ENCODE measurements around the gene CAPN14.
"Not testable (repeated sequence)": the region's sequence is repeated elsewhere in the genome, so short reads cannot be mapped to it uniquely, and the experiment has no call there.

The CAPN14 gene

GRCh38 chr2:31196622-31197021, 20.7 kb downstream of the CAPN14 start:
- no peak for DNase-seq (ENCODE audit: low read depth)

- no peak for DNase-seq (ENCODE audit: low read depth)
Observed at GRCh38 chr2:31193806-31194205, 23.5 kb downstream of the CAPN14 start.

- DNase-seq (ENCODE audit: low read depth) = no peak
Observed at GRCh38 chr2:31192851-31193392, 24.4 kb downstream of the CAPN14 start.

GRCh38 chr2:31192396-31192795, 24.9 kb downstream of the CAPN14 start:
- no peak for DNase-seq (ENCODE audit: low read depth)

GRCh38 chr2:31191931-31192330, 25.4 kb downstream of the CAPN14 start:
- DNase-seq (ENCODE audit: low read depth) = no peak

GRCh38 chr2:31190188-31190587, 27.1 kb downstream of the CAPN14 start:
- DNase-seq (ENCODE audit: low read depth) = no peak

GRCh38 chr2:31189141-31189540, 28.2 kb downstream of the CAPN14 start:
- no peak for DNase-seq (ENCODE audit: low read depth)

- DNase-seq (ENCODE audit: low read depth) = no peak
Observed at GRCh38 chr2:31188131-31188530, 29.2 kb downstream of the CAPN14 start.

GRCh38 chr2:31187166-31187565, 30.1 kb downstream of the CAPN14 start:
- DNase-seq (ENCODE audit: low read depth) = no peak

GRCh38 chr2:31183973-31184372, 33.3 kb downstream of the CAPN14 start:
- DNase-seq (ENCODE audit: low read depth) = not testable (repeated sequence)

- no peak for DNase-seq (ENCODE audit: low read depth)
Observed at GRCh38 chr2:31176742-31177141, 40.6 kb downstream of the CAPN14 start.

GRCh38 chr2:31171142-31171541, 46.2 kb downstream of the CAPN14 start:
- no peak for DNase-seq (ENCODE audit: low read depth)

- peak; percentile 38 for DNase-seq (ENCODE audit: low read depth)
Observed at GRCh38 chr2:31170071-31170698, 47.1 kb downstream of the CAPN14 start.

- no peak for DNase-seq (ENCODE audit: low read depth)
Observed at GRCh38 chr2:31168291-31168690, 49.0 kb downstream of the CAPN14 start.

- DNase-seq (ENCODE audit: low read depth) = no peak
Observed at GRCh38 chr2:31166925-31167324, 50.4 kb downstream of the CAPN14 start.

GRCh38 chr2:31163011-31163539, 54.2 kb downstream of the CAPN14 start:
- DNase-seq (ENCODE audit: low read depth) = no peak

- DNase-seq (ENCODE audit: low read depth) = no peak
Observed at GRCh38 chr2:31161637-31162036, 55.7 kb downstream of the CAPN14 start.

- no peak for DNase-seq (ENCODE audit: low read depth)
Observed at GRCh38 chr2:31151501-31151900, 65.8 kb downstream of the CAPN14 start.

- DNase-seq (ENCODE audit: low read depth) = no peak
Observed at GRCh38 chr2:31150120-31150670, 67.1 kb downstream of the CAPN14 start.

GRCh38 chr2:31148514-31148913, 68.8 kb downstream of the CAPN14 start:
- DNase-seq (ENCODE audit: low read depth) = no peak

- no peak for DNase-seq (ENCODE audit: low read depth)
Observed at GRCh38 chr2:31147645-31148044, 69.7 kb downstream of the CAPN14 start.

GRCh38 chr2:31142110-31142509, 75.2 kb downstream of the CAPN14 start:
- no peak for DNase-seq (ENCODE audit: low read depth)

- DNase-seq (ENCODE audit: low read depth) = no peak
Observed at GRCh38 chr2:31141443-31142085, 75.8 kb downstream of the CAPN14 start.

Data from HS-5 (cell line).